ENCODE measurements around the gene DNASE1L3. TPM values are rescaled to one million over a fixed set of nuclear protein-coding genes. Genes with fewer than 3 reads are reported as not detected.

The DNASE1L3 gene
- total and polyA plus RNA-seq, 2 of the 4 experiments (the other 2 are of a cell fraction), result not detected

GRCh38 chr3:58169371-58169770 is 41.4 kb downstream of the DNASE1L3 start:
- Histone ChIP-seq H4K91ac (ENCODE audit: insufficient read depth, low read depth, low read length) (no peak overlapping the region), H2BK20ac (ENCODE audit: low read depth, low read length) (no peak overlapping the region), H2BK15ac (ENCODE audit: low read depth, low read length) (no peak overlapping the region), H3K56ac (ENCODE audit: extremely low read depth, insufficient read depth, low read length) (no peak overlapping the region), H2AK5ac (ENCODE audit: low read depth, low read length) (no peak overlapping the region), H2AFZ (replicated peaks; ENCODE audit: low read length, poor library complexity) (no peak overlapping the region), H3K14ac (replicated peaks; ENCODE audit: low read depth, low read length) (no peak overlapping the region), H4K5ac (ENCODE audit: low read depth, low read length) (no peak overlapping the region), H3K4me3 (ENCODE audit: insufficient read depth, low read depth, low read length) (no peak overlapping the region), H3K23ac (ENCODE audit: low read depth, low read length) (no peak overlapping the region), H3K27me3 (ENCODE audit: control insufficient read depth, insufficient read depth, low read length) (no peaks in the 10 kb centered on the region), H4K8ac (ENCODE audit: low read depth in 2 of 2, low read length in 2 of 2) (no peak overlapping the region), H2AK9ac (replicated peaks; ENCODE audit: low read depth, low read length, poor library complexity) (no peak overlapping the region), H3K36me3 (ENCODE audit: control insufficient read depth, insufficient read depth, low read length) (peaks cover 50% of the 10 kb centered on the region), H3K4me1 (ENCODE audit: control insufficient read depth, insufficient read depth, low read length) (peaks cover 11% of the 10 kb centered on the region), H3K18ac (ENCODE audit: low read depth, low read length) (no peak overlapping the region), H2BK120ac (ENCODE audit: low read depth, low read length) (no peak overlapping the region), H3K4me2 (ENCODE audit: low read depth, low read length) (no peak overlapping the region), H3K4ac (ENCODE audit: low read depth, low read length) (no peak overlapping the region), H3K9me3 (ENCODE audit: control insufficient read depth, insufficient read depth, low read length) (no peaks in the 10 kb centered on the region), H3K9me1 (ENCODE audit: insufficient read depth, low read length) (peaks cover 18% of the 10 kb centered on the region; the same call in 1 of the 2 replicates), H2BK5ac (ENCODE audit: low read depth, low read length, poor library complexity, severe bottlenecking) (no peak overlapping the region), H3K9ac (ENCODE audit: low read depth, low read length) (no peak overlapping the region), H3K79me1 (ENCODE audit: low read depth in 1 of 2, low read length in 2 of 2) (peaks cover 6 to 36% of the 10 kb centered on the region in 2 experiments), H3K27ac (ENCODE audit: insufficient read depth, low read length) (no peak overlapping the region), H4K20me1 (ENCODE audit: insufficient read depth, low read length) (peaks cover 16% of the 10 kb centered on the region)
- in situ Hi-C loops (cut with MboI; ENCODE audit: low sequenced_read_pairs), result no loop called here
- DNase-seq (no peak), ATAC-seq (ENCODE audit: low read depth) (no peak)
- ChIA-PET CTCF (no interaction called here), POLR2A (ENCODE audit: unreplicated experiment) (no interaction called here)
- dilution Hi-C loops (cut with HindIII; ENCODE audit: low sequenced_read_pairs, unreplicated experiment), result no loop called here
- BruUV-seq (replicated peaks), result no TSS peak
- TF ChIP-seq RAD21 (IDR thresholded peaks at IDR 0.05; ENCODE audit: low read length), result no peak
- TF ChIP-seq MAFK (IDR thresholded peaks at IDR 0.05; ENCODE audit: low read depth, low read length), result no peak
- no peak for TF ChIP-seq MAZ (IDR thresholded peaks at IDR 0.05; ENCODE audit: borderline replicate concordance, low read depth, low read length)
- no peak for TF ChIP-seq RCOR1 (IDR thresholded peaks at IDR 0.05; ENCODE audit: insufficient replicate concordance, low read length)
- TF ChIP-seq USF2 (IDR thresholded peaks at IDR 0.05; ENCODE audit: low read depth, low read length), result no peak
- no peak for TF ChIP-seq CEBPB (IDR thresholded peaks at IDR 0.05; ENCODE audit: low read depth, low read length)
- no peak for TF ChIP-seq CHD1 (IDR thresholded peaks at IDR 0.05; ENCODE audit: low read depth, low read length)
- no peak for TF ChIP-seq SMC3 (IDR thresholded peaks at IDR 0.05; ENCODE audit: low read depth, low read length)
- no peak for TF ChIP-seq BHLHE40 (IDR thresholded peaks at IDR 0.05; ENCODE audit: low read depth, low read length)
- TF ChIP-seq MXI1 (IDR thresholded peaks at IDR 0.05; ENCODE audit: borderline replicate concordance, low read depth, low read length), result no peak
- no peak for TF ChIP-seq NFE2L2 (IDR thresholded peaks at IDR 0.05; ENCODE audit: low read depth, low read length)
- intact Hi-C loops (cut with micrococcal nuclease), result no loop called here
- 90% methylated on average over 3 of the region's 9 CpGs; no CpG with 5 or more reads in 1 of the 2 experiments for whole genome bisulfite sequencing, 2 experiments (ENCODE audit: extremely low coverage in 2 of 2, insufficient read length in 1 of 2)

All from IMR-90 (cell line).